Left ventricle myocardium inferior (tissue), 1 donor: ENCODE results near the gene PIK3R5. TPM values are rescaled to one million over a fixed set of nuclear protein-coding genes. Genes with fewer than 3 reads are reported as not detected.

ENCODE experiments used
- DNase-seq: peaks from one replicate; pipeline ENCODE4 v3.0.0-alpha.2; 2020
- H3K27ac ChIP-seq: fragments of 200-600 bp; replicated peaks from 2 replicates; pipeline ENCODE4 v1.8.0; 2021
- H3K27me3 ChIP-seq: fragments of 200-600 bp; 2 replicates; pipeline ENCODE4 v1.8.0; 2021; ENCODE audit warnings: low read depth
- H3K36me3 ChIP-seq: fragments of 200-600 bp; 2 replicates; pipeline ENCODE4 v1.8.0; 2021
- H3K4me1 ChIP-seq: fragments of 200-600 bp; 2 replicates; pipeline ENCODE4 v1.8.0; 2021
- H3K4me3 ChIP-seq: fragments of 200-600 bp; 2 replicates; pipeline ENCODE4 v1.8.0; 2021; ENCODE audit warnings: mild to moderate bottlenecking, moderate library complexity
- H3K9me3 ChIP-seq: fragments of 200-600 bp; replicated peaks from 2 replicates; pipeline ENCODE4 v1.8.0; 2021
- intact Hi-C: fragments of 100-400 bp; cut with micrococcal nuclease; formaldehyde crosslinking; loops from one replicate; pipeline ENCODE4 v1.11.0; 2022
- total RNA-seq: library from RNA; stranded (reverse); fragmentation: NEBNext Ultra II Directional; extraction: Animal tissue kit (Norgen Biotek cat#: 25700); gene quantifications from one replicate; pipeline ENCODE4 v1.2.1, GENCODE V29; 2021
- TF ChIP-seq, protein P1 (sequence below): fragments of 200-600 bp; IDR thresholded peaks from 2 replicates; pipeline ENCODE4 v1.8.0; 2021; ENCODE audit warnings: antibody characterized with exemption, mild to moderate bottlenecking, borderline replicate concordance
- donor health status: DM: no; HTN: yes; CAD: no; lungs with severe emphysema.

The PIK3R5 gene
- total RNA-seq, 1 donor from 2014 or later = 2.7 TPM

DNA sequence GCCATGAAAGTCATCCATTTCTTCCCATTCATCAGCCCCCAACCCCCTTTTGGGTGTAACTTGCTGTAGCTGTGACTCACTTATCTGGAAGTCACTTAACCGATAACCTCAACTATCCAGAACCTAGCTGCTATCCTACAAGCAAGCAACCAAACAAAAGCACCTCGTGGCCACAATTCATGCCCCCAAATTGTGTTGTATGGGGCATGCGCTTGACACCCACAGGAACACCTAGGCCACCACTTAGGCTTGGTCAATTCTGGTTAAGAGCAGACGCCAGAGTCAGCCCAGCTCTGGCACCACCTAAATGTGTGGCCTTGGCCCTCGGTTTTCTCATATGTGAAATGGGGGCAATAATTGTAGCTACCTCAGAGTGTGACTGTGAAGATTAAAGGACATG lies 3.7 kb downstream of the PIK3R5 start:
- H3K4me1 ChIP-seq = peaks cover 6% of the 10 kb centered on the region

DNA sequence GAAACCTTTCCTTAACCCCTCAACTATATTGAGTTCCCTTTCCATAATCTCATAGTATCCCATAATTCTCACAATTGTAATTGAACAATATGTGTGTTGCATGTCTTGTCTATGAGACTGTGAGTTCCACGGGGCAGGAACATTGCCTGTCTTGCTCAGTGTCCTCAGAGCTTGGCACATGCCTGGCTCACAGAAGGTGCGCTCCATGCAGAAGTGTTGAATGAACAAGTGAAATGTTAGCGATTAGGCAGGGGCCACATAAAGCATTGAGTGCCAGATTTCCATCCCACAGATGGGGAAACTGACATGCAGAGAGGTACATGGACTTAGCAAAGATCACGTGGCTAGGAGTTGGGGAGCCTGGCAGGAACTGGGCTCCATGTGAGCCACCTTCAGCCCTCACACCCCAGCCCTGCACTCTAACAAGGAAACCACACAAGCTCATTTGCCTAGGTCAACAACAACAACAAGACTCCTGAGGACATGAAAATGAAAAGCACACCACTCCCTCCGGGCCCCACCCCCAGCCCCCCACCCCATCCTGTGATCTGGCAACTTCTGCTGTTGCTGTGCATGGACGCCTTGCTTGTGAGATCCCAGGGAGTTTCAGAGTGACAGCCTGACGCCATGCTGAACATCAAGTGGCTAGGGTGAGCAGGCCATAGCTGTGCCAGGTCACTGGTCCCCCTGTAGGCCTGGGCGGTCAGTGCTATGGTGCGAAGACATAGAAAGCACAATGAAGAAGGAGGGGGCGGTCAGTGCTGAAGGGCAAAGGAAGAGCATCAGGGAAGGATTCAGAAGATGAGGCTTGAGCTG lies 5.0 kb downstream of the PIK3R5 start:
- Histone ChIP-seq H3K36me3 (no peaks in the 10 kb centered on the region), H3K4me3 (no peak overlapping the region), H3K4me1 (peaks cover 3% of the 10 kb centered on the region), H3K27me3 (peaks cover 98% of the 10 kb centered on the region), H3K9me3 (no peaks in the 10 kb centered on the region), H3K27ac (no peak overlapping the region)
- DNase-seq = no peak
- intact Hi-C loops = no loop called here
- TF ChIP-seq, protein P1, sequence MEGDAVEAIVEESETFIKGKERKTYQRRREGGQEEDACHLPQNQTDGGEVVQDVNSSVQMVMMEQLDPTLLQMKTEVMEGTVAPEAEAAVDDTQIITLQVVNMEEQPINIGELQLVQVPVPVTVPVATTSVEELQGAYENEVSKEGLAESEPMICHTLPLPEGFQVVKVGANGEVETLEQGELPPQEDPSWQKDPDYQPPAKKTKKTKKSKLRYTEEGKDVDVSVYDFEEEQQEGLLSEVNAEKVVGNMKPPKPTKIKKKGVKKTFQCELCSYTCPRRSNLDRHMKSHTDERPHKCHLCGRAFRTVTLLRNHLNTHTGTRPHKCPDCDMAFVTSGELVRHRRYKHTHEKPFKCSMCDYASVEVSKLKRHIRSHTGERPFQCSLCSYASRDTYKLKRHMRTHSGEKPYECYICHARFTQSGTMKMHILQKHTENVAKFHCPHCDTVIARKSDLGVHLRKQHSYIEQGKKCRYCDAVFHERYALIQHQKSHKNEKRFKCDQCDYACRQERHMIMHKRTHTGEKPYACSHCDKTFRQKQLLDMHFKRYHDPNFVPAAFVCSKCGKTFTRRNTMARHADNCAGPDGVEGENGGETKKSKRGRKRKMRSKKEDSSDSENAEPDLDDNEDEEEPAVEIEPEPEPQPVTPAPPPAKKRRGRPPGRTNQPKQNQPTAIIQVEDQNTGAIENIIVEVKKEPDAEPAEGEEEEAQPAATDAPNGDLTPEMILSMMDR = no peak

More for the DNA sequence above, 3.7 kb downstream of the PIK3R5 start:
- H3K27ac ChIP-seq = no peak overlapping the region
- H3K9me3 ChIP-seq = no peaks in the 10 kb centered on the region
- H3K36me3 ChIP-seq = no peaks in the 10 kb centered on the region
- H3K27me3 ChIP-seq = peaks cover 98% of the 10 kb centered on the region
- no peak for DNase-seq
- H3K4me3 ChIP-seq = no peak overlapping the region
- TF ChIP-seq, protein P1 = no peak
- intact Hi-C loops = no loop called here

DNA sequence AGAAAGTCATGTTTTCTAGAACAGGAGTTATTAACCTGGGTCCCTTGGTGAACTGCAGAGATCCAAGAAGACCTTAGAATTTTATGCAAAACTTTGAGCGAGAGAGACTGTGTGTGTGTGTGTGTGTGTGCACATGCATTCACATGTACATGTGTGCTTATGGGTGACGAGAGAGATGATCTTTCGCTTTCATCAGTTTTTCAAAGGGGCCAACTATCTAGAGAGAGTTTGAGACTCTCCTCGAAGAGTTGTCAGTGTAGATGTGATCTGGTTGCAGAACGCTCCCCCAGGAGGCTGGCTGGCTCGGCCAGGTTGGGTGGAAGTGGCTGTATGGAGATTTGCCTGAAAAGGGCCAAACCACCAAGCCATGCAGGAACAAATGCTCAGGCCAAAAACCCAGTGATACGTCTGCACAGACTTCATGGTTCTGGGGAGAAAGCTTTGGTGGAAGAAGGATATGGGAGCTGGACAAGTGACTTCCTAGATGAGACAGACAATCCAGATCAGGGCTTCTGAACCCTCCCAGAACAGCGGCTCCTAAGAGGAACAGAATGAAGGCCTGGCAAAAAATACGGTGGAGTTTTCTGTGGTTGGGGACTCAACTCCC lies 6.1 kb downstream of the PIK3R5 start:
- Histone ChIP-seq H3K4me1 (no peaks in the 10 kb centered on the region), H3K36me3 (no peaks in the 10 kb centered on the region), H3K9me3 (no peaks in the 10 kb centered on the region), H3K27ac (no peak overlapping the region), H3K4me3 (no peak overlapping the region), H3K27me3 (peaks cover 96% of the 10 kb centered on the region)
- DNase-seq = no peak
- intact Hi-C loops = no loop called here
- TF ChIP-seq, protein P1 = no peak

DNA sequence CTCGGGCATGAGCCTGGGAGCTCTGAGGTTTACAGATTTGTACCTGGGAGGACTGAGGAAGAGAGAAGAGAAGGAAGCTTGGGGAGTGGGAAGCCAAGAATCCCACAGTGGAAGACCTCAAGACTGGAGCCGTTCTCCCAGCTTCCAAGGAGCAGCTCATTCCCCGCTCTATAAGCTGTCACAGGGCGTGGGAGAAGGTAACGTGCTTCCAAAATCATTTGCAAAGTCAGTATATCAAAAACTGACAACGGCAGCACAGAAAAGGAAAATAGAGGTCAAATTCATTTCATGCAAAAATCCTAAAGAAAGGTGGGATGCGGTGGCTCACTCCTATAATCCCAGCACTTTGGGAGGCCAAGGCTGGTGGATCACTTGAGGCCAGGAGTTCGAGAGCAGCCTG lies 7.8 kb downstream of the PIK3R5 start:
- intact Hi-C loops = no loop called here
- TF ChIP-seq, protein P1 = no peak
- H3K27me3 ChIP-seq = peaks cover 95% of the 10 kb centered on the region
- H3K27ac ChIP-seq = no peak overlapping the region
- H3K4me3 ChIP-seq = no peak overlapping the region
- H3K4me1 ChIP-seq = no peaks in the 10 kb centered on the region
- H3K9me3 ChIP-seq = no peaks in the 10 kb centered on the region
- no peak for DNase-seq
- no peaks in the 10 kb centered on the region for H3K36me3 ChIP-seq

DNA sequence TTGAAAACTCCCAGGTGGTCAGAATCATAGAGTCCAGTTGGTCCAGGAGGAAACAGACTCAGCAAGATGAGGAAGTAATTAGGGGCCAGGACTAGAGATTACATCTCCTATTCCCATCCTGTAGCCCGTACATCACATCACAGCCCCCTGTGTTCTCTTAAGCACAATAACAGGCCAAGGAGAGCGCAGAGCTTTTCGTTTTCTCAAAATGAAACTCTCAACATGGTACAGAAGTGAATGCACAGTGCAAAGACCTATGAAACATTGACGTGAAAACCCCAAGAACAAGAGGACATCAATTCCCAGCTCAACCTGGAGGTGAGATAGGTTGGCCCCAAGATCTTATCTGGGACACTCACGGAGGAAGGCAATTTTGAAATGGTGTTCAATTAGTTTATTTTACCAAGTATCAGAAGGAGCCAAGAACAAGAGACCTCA lies 9.0 kb downstream of the PIK3R5 start:
- TF ChIP-seq, protein P1 = no peak
- Histone ChIP-seq H3K4me3 (no peak overlapping the region), H3K36me3 (no peaks in the 10 kb centered on the region), H3K27ac (no peak overlapping the region), H3K4me1 (no peaks in the 10 kb centered on the region), H3K9me3 (peaks cover 5% of the 10 kb centered on the region), H3K27me3 (peaks cover 86% of the 10 kb centered on the region)
- intact Hi-C loops = no loop called here
- DNase-seq = no peak
